Activated CD8-positive, alpha-beta T cell treated with anti-CD3 and anti-CD28 coated beads for 36 hours (primary cell): ENCODE measurements around the gene OR6Q1. TPM values are rescaled to one million over a fixed set of nuclear protein-coding genes. Genes with fewer than 3 reads are reported as not detected.

Source experiments
- ATAC-seq: fragments of 200-7000 bp; cut with Tn5 transposase; one replicate; pipeline ENCODE4 v1.10.0; 2021; ENCODE audit warnings: mild to moderate bottlenecking, moderate library complexity
- CTCF ChIA-PET: fragments of 350-600 bp; sonication (Branson Sonifier 250); formaldehyde crosslinking; loops from one replicate; lab custom pipeline; 2021; ENCODE audit warnings: antibody characterized with exemption; lab: Charles Lee
- POLR2A ChIA-PET: fragments of 350-600 bp; sonication (Branson Sonifier 250); formaldehyde crosslinking; loops from one replicate; lab custom pipeline; 2021; ENCODE audit warnings: antibody characterized with exemption; lab: Charles Lee
- DNase-seq: peaks from one replicate; pipeline ENCODE4 v3.0.0-alpha.2; 2020
- H3K27ac Mint-ChIP-seq: one replicate; pipeline ENCODE4 v1.8.0; 2021; ENCODE audit warnings: mild to moderate bottlenecking, mixed read lengths
- H3K27me3 Mint-ChIP-seq: one replicate; pipeline ENCODE4 v1.8.0; 2021; ENCODE audit warnings: mixed read lengths
- H3K36me3 Mint-ChIP-seq: one replicate; pipeline ENCODE4 v1.8.0; 2021; ENCODE audit warnings: low read depth, mixed read lengths
- H3K4me1 Mint-ChIP-seq: one replicate; pipeline ENCODE4 v1.8.0; 2021; ENCODE audit warnings: low read depth, mixed read lengths
- H3K4me3 Mint-ChIP-seq: one replicate; pipeline ENCODE4 v1.8.0; 2021; ENCODE audit warnings: mild to moderate bottlenecking, moderate library complexity, mixed read lengths
- H3K9me3 Mint-ChIP-seq: one replicate; pipeline ENCODE4 v1.8.0; 2021; ENCODE audit warnings: mixed read lengths
- intact Hi-C: fragments of 100-400 bp; cut with micrococcal nuclease; formaldehyde crosslinking; loops from one replicate; pipeline ENCODE4 v1.10.0; 2022
- total RNA-seq, 2 experiments: library from RNA; stranded (reverse); gene quantifications; one replicate each; pipeline ENCODE4 v1.2.3, GENCODE V29; 2021
- TF ChIP-seq, protein P1 (sequence below): fragments of 200-600 bp; IDR thresholded peaks from one replicate; pipeline ENCODE4 v1.8.0; 2022; ENCODE audit warnings: antibody characterized with exemption, mild to moderate bottlenecking

OR6Q1 gene
- total RNA-seq, 2 experiments from 2014 or later = not detected

DNA sequence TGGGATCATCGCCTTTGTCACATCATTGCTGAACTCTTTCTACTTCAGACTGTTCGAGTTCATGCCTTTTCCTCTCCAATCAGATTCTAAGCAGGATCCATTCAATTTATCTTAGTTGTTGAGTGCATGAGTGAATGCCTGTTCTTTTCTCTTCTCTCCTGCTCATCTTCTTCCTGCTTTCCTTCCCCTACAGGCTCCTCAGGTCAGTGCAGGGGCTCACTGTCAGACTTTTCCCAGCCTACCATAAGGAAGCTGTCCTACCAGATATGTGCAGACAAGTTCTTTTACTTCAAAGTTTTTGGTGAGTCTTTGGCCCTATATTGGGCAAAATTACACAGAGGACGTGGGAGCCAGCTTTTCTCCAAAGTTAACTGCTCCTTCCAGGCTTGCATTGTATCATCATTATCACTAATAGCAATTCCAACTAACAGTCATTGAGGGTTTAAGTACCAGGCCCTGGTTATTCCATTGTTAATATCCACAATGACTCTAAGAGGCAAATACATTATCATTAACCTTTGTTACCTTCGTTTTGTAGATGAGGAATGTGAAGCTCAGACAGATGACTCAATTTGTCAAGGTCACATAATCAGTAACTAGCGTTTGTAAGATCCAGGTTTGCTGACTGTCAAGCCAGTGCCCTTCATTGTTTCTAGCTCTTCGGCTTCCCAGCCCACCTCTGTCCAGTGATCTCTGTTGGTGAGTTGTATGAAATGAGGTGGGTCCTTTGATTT lies 30.4 kb downstream of the OR6Q1 start:
- TF ChIP-seq, protein P1, sequence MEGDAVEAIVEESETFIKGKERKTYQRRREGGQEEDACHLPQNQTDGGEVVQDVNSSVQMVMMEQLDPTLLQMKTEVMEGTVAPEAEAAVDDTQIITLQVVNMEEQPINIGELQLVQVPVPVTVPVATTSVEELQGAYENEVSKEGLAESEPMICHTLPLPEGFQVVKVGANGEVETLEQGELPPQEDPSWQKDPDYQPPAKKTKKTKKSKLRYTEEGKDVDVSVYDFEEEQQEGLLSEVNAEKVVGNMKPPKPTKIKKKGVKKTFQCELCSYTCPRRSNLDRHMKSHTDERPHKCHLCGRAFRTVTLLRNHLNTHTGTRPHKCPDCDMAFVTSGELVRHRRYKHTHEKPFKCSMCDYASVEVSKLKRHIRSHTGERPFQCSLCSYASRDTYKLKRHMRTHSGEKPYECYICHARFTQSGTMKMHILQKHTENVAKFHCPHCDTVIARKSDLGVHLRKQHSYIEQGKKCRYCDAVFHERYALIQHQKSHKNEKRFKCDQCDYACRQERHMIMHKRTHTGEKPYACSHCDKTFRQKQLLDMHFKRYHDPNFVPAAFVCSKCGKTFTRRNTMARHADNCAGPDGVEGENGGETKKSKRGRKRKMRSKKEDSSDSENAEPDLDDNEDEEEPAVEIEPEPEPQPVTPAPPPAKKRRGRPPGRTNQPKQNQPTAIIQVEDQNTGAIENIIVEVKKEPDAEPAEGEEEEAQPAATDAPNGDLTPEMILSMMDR = no peak
- CTCF ChIA-PET = interaction anchor here (0.8 kb wide), 1 partner anchor 31 kb away, joined by 5 read pairs; no protein-coding TSS in a partner anchor
- Mint-ChIP-seq H3K27me3 (peaks cover 4% of the 10 kb centered on the region), H3K4me1 (no peaks in the 10 kb centered on the region), H3K9me3 (no peaks in the 10 kb centered on the region), H3K4me3 (no peak overlapping the region), H3K27ac (no peak overlapping the region), H3K36me3 (no peaks in the 10 kb centered on the region)
- ATAC-seq (no peak), DNase-seq (no peak)
- POLR2A ChIA-PET = no interaction called here
- intact Hi-C loops = no loop called here

DNA sequence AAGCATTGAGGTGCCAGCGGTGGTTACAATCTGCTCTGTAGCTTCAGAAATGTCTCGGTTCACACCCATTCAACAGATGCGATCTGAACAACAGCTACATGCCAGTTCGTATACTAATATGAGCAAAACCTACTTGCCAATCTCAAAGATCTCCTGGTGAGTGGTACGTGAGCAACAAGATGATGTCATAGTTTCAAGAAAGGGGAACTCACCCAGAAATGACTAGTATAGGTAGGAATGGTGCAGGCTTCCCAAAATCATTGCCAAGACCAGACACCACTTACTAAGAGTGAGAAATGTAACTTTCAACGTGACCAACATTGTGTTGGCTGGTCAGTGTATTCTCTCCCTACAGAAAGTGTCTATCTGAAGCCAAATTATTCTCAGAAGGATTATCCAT lies 31.1 kb downstream of the OR6Q1 start:
- TF ChIP-seq, protein P1 = no peak
- Mint-ChIP-seq H3K4me1 (no peaks in the 10 kb centered on the region), H3K27me3 (peaks cover 4% of the 10 kb centered on the region), H3K4me3 (no peak overlapping the region), H3K9me3 (no peaks in the 10 kb centered on the region), H3K27ac (no peak overlapping the region), H3K36me3 (no peaks in the 10 kb centered on the region)
- CTCF ChIA-PET = interaction anchor here (0.8 kb wide), 1 partner anchor 32 kb away, joined by 5 read pairs; no protein-coding TSS in a partner anchor
- intact Hi-C loops = no loop called here
- no peak for DNase-seq
- POLR2A ChIA-PET = no interaction called here
- no peak for ATAC-seq

DNA sequence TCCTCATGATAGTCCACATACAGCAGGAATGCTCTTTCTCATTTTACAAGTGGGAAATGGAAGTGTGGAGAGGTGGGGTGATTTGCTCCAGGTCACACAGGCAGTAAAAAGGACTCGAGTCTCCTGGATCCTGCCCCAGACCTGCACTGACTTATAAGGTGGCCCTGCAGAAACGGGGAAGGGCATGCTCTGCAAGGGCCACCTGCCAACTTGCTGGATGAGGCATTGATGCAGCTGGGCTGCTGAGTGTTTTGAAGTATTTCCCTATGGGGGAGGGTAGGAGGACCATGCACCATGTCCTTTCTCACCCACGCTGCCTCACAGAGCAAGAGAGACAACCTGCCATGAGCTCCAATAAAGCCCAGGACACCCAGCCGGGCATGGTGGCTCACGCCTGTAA lies 36.9 kb downstream of the OR6Q1 start:
- ChIA-PET POLR2A (no interaction called here), CTCF (no interaction called here)
- no peaks in the 10 kb centered on the region for H3K4me1 Mint-ChIP-seq
- H3K27me3 Mint-ChIP-seq = peaks cover 2% of the 10 kb centered on the region
- intact Hi-C loops = no loop called here
- H3K9me3 Mint-ChIP-seq = no peaks in the 10 kb centered on the region
- TF ChIP-seq, protein P1 = no peak
- no peaks in the 10 kb centered on the region for H3K36me3 Mint-ChIP-seq
- H3K27ac Mint-ChIP-seq = no peak overlapping the region
- H3K4me3 Mint-ChIP-seq = no peak overlapping the region
- DNase-seq (no peak), ATAC-seq (no peak)

DNA sequence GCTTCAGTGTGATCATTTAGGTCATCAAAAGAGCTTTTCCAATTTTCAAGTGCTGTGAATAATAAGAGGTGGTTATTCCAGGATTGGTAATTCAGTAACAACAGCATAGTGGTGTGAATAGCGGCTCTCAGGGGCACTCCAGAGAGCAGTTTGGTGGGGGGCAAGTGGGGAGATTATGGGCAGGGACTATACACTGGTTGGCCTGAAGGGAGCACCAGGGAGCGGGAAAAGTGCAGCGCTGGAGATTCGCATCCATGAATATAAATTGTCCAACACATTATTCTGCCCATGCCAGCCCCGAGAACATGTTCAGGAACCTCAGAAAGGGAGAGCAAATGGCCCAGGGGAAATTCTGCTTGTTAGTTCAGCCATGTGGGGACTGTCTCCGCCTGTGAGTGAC lies 37.9 kb downstream of the OR6Q1 start:
- Mint-ChIP-seq H3K36me3 (no peaks in the 10 kb centered on the region), H3K9me3 (no peaks in the 10 kb centered on the region), H3K27ac (no peak overlapping the region), H3K4me3 (no peak overlapping the region), H3K4me1 (no peaks in the 10 kb centered on the region), H3K27me3 (no peaks in the 10 kb centered on the region)
- TF ChIP-seq, protein P1 = no peak
- DNase-seq (no peak), ATAC-seq (no peak)
- intact Hi-C loops = no loop called here
- ChIA-PET CTCF (no interaction called here), POLR2A (no interaction called here)

DNA sequence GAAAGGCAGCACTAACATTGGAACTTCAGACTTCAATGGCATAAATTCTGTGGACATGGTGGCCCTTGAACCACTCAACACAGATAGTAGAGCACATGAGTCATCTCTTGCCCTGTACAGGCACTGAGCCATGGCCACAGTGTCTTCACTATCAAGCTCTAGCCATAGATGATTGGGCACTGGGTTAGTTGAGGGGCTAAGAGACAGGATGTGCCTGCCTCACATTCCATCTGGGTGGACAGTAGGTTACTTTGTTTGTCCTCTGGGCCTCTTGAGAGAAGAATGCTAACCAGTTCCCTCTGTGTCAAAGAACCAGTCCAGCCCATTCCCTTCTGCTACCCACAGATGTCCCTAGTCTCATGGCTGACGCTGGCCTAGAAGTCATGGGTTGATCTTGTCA lies 39.8 kb downstream of the OR6Q1 start:
- CTCF ChIA-PET = no interaction called here
- H3K4me1 Mint-ChIP-seq = no peaks in the 10 kb centered on the region
- no peak overlapping the region for H3K4me3 Mint-ChIP-seq
- no peak overlapping the region for H3K27ac Mint-ChIP-seq
- POLR2A ChIA-PET = no interaction called here
- H3K36me3 Mint-ChIP-seq = no peaks in the 10 kb centered on the region
- H3K27me3 Mint-ChIP-seq = peaks cover 5% of the 10 kb centered on the region
- intact Hi-C loops = no loop called here
- TF ChIP-seq, protein P1 = no peak
- ATAC-seq (no peak), DNase-seq (no peak)
- H3K9me3 Mint-ChIP-seq = peaks cover 3% of the 10 kb centered on the region
